HG03139 (cell line): ENCODE results near the gene ARHGAP26.

Experiments used
- ATAC-seq: cut with Tn5 transposase; IDR thresholded peaks from one replicate; pipeline ENCODE4 v1.9.1; 2021; ENCODE audit not compliant: unreplicated experiment

Gene ARHGAP26

GRCh38 chr5:143213231-143213850 is 443.2 kb downstream of the ARHGAP26 start:
- no peak for ATAC-seq

GRCh38 chr5:143213851-143214363 is 443.7 kb downstream of the ARHGAP26 start:
- peak; percentile 50 for ATAC-seq

GRCh38 chr5:143214458-143214857 is 444.3 kb downstream of the ARHGAP26 start:
- no peak for ATAC-seq

GRCh38 chr5:143214890-143215289 is 444.7 kb downstream of the ARHGAP26 start:
- ATAC-seq = no peak

- no peak for ATAC-seq
These were observed 445.5 kb downstream of the ARHGAP26 start for GRCh38 chr5:143215690-143216089.

GRCh38 chr5:143216211-143216610 is 446.0 kb downstream of the ARHGAP26 start:
- no peak for ATAC-seq

- ATAC-seq = no peak
These were observed 447.1 kb downstream of the ARHGAP26 start for GRCh38 chr5:143217065-143217803.

GRCh38 chr5:143217804-143218160 is 447.6 kb downstream of the ARHGAP26 start:
- ATAC-seq = no peak

- no peak for ATAC-seq
These were observed 448.5 kb downstream of the ARHGAP26 start for GRCh38 chr5:143218517-143219170.

GRCh38 chr5:143219696-143220095 is 449.5 kb downstream of the ARHGAP26 start:
- no peak for ATAC-seq

GRCh38 chr5:143220748-143221251 is 450.6 kb downstream of the ARHGAP26 start:
- no peak for ATAC-seq

GRCh38 chr5:143222287-143223231 is 452.4 kb downstream of the ARHGAP26 start:
- ATAC-seq = peak; percentile 59

GRCh38 chr5:143224672-143225071 is 454.5 kb downstream of the ARHGAP26 start:
- no peak for ATAC-seq

GRCh38 chr5:143225511-143225910 is 455.3 kb downstream of the ARHGAP26 start:
- ATAC-seq = no peak

GRCh38 chr5:143226361-143226760 is 456.2 kb downstream of the ARHGAP26 start:
- no peak for ATAC-seq

- ATAC-seq = no peak
These were observed 456.7 kb downstream of the ARHGAP26 start for GRCh38 chr5:143226872-143227271.

- no peak for ATAC-seq
These were observed 457.1 kb downstream of the ARHGAP26 start for GRCh38 chr5:143227301-143227700.

GRCh38 chr5:143228597-143229293 is 458.6 kb downstream of the ARHGAP26 start:
- no peak for ATAC-seq

GRCh38 chr5:143229426-143229895 is 459.3 kb downstream of the ARHGAP26 start:
- peak; percentile 25 for ATAC-seq
